GM18870 (cell line): Measurements from ENCODE around the gene NR1D1.
A peak's percentile ranks its signal among the peaks of the same experiment; 100 is the strongest.
"Not testable (repeated sequence)": the region's sequence is repeated elsewhere in the genome, so short reads cannot be mapped to it uniquely, and the experiment has no call there.

ENCODE experiments used
- ATAC-seq: cut with Tn5 transposase; IDR thresholded peaks from one replicate; pipeline ENCODE4 v1.9.1; 2021; ENCODE audit warnings: moderate library complexity; ENCODE audit not compliant: unreplicated experiment

Gene NR1D1

GRCh38 chr17:40100419-40100668 lies at the start of gene NR1D1:
NR1D1 (minus strand) TSS chr17:40100589; CDS start chr17:40100094, 495 bp downstream.
- peak; percentile 7 for ATAC-seq

DNA sequence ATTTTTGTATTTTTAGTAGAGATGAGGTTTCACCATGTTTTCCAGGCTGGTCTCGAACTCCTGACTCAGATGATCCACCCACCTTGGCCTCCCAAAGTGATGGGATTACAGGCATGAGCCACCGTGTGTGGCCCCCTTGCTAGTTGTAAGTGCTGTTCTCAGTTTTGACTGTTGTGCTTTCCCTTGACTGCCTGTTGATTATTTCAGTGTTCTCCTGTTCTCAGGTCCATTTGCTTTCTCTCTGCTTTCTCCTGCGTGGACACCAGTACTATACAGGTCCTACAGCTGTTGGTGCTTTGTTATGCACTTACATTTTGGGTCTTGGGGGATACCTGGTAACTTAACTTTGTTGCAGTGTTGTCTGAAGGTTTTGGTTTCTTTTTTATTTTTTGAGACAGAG lies 48.1 kb upstream of the NR1D1 start:
- no peak for ATAC-seq

DNA sequence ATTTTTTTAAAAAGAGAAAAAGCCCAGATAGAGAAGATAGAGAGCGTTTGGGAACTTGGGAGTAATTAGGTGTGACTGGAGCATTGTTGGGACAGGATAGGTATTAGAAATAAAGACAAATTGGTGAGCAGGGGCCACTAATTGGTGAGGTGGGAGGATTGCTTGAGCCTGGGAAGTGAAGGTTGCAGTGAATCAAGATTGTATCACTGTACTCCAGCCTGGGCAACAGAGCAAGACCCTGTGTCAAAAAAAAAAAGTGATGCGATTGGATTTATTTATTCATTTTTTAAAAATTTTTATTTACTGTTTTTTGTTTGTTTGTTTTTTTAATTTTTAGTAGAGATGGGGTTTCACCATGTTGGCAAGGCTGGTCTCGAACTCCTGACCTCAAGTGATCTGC lies 45.1 kb upstream of the NR1D1 start:
- no peak for ATAC-seq

- not testable (repeated sequence) for ATAC-seq
Observed at GRCh38 chr17:40143166-40143565, 42.8 kb upstream of the NR1D1 start.

DNA sequence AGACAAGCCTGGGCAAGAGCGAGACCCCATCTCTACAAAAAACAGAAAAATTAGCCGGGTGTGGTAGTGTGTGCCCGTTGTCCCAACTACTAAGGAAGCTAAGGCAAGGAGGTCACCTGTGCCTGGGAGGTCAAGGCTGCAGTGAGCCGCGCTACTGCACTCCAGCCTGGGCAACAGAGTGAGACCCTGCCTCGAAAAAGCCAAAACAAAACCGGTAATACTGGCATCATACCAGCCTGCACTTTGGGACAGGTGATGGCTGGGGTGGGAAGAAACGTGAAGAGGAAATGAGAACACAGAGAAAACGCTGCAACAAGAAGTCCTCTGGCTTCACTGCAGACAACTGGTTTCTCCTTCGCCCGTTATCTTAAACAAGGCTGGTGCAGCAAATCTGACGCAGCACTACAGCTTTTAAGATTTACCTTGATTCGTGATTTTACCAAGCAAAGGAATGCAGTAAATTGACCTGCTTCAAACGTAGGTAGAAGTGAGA lies 39.2 kb upstream of the NR1D1 start:
- ATAC-seq: no peak

DNA sequence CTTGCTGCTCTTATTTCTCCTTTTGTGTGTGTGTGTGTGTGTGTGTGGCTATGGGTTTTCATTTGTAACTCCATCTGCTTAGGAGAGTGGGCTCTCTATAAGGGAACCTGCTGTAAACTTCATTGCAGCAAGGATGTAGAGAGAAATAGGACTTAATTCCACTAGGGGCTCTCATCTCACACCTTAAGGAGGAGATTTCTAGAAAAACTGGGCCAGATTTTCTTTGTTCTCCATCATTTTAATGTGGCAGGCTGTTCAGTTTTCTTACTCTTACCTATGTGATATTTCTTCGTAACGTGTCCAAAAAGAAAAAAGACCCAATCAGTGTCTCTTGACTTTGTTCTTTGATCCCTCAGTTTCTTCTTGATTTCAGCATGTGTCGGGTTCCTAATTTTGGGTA lies 35.4 kb upstream of the NR1D1 start:
- ATAC-seq: no peak

DNA sequence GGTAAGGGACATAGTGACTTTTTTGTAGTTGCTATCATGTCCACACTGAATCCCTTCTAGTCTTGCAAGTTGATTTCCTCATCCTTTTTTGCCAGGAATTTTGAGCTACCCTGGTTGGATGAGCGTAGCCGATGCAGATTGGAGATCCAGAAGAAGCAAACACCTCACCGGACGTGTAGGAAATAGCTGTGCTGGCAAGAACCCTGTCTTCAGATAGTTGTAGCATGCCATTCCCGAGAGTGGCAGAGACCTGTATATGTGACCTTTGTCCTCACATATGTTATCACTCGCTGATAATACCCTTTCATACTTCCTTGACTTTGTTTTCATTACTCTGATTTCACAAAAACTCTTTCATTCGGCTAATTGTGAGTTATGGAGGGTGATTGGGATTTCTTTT lies 33.8 kb upstream of the NR1D1 start:
- ATAC-seq: no peak

DNA sequence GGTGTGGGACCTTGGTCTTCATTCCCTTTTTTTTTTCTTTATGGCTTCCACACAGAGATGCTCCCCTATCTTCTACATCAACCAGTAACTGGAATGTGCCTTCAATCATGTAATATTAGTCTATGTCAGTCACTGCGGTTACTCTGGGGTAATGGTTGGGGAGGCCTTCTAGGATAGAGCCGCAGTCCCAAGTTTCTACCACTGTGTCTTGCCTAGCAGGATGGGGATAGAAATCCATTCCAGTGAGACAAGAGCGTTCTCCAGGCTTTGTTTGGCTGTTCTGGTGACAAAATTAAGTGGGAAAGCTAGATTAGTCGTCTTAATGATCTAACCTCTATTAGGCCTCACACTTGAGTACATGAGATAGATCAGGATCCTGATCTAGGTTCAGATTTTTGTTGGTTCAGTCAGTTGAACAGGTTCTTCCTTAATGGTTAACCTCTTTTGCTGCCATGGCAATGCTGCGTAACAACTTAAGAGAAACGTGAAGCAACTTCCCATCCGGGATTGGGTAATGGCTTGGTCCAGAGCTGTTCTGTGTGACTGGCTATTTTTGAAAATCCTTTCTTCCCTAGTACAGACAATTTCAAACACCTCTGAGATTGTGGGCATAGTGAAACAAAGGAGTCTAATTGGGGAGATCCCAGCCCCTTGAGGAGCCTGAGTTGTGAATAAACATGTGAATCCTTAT lies 30.1 kb upstream of the NR1D1 start:
- ATAC-seq: no peak

DNA sequence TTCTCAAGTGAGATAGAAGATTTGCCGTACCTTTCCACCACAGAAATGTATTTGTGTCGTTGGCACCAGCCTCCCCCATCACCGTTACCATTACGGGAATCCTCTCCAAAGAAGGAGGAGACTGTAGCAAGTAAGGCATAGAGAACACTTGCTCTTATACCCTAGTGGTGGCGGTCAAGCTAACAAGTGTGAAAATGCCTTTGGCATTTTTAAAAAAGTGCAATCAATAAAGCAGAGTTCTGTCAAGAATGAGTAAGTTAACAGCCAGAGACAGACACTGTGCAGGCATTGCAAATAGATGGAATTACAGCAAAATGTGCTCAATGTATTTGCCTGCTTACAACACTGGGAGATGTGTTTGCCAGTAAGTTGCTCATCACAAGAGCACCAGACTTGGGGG lies 29.1 kb upstream of the NR1D1 start:
- ATAC-seq: no peak

DNA sequence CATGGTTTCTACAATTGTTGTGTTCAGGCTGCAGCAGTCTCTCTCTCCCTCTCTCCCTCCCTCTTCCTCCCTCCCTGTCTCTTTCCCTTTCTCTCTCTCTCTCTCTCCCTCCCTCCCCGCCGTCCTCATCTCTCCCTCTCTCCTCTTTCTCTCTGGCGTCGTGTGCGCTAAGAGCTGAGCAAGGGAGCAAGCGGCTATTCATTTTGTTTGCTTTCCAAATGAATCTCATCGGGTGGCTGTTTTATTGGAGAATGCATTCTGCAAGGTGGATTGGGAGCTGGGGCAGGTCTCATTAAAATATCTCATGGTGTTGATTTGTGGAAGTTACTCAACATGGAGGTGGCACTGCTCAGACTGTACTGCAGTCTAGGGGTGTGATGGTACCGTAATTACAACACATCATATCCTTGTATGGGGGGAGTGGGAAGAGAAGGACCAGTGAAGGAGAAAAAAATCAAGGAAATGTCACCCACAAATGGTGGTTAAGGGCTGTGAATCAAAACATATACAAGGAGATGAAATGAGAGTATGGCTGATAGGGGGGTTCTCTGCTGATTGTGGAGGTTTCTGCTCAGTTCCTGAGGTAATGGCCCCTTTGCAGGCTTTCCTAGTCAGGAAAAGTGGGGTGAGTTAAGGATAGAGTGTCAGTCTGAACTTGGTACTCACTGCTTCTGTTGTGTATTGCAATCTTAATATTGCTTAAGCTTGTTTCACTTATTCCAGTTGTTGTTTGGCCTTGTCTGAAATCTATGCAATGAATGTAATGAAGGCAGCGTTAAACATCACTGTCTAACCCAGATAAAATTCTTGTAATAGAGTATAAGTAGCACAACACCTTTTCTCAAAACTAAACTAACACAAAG lies 24.1 kb upstream of the NR1D1 start:
- no peak for ATAC-seq

DNA sequence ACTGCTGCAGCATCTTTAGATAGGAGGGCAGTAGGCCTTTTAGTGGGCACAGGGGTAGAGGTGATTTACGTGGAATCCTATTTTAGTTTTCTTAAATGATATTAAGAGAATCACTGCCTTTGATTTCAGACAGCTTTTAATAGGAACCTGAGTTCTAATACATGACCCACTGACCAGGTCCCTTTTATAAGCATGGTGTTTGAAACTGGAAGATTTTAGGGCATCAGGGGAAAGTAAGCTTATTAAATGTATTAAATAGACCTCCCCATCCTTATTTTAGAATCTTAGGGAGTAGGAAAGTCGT lies 23.4 kb upstream of the NR1D1 start:
- no peak for ATAC-seq

DNA sequence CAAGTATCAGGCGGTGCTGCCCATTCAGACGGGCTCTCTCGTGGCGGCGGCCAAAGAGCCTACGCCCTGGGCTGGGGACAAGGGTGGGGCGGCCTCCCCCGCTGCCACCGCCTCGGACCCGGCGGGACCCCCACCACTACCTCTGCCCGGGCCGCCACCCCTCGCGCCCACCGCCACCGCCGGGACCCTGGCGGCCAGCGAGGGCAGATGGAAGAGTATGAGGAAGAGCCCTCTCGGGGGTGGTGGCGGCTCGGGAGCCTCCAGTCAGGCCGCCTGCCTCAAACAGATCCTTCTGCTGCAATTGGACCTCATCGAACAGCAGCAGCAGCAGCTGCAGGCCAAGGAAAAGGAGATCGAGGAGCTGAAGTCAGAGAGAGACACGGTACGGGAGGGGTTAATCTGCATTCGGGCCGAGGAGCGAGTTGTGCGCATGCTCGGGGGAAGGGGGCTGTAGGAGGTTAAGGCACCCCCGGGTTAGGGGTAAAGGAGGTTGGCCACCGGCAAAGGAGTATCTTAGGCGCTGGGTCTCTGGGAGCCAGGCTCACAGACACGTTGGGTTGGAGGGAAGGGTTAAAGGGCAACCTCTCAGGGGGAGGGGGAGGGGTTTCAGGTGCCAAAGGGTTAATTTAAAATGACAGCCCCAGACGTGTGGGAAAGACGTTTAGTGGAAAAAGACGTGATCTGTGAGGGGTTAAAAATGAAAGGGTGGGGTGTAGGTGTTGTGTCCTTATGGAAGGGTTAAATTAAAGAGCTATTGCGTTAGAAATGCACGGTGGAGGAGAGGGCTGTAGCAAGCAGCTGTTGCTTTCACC lies 22.8 kb upstream of the NR1D1 start:
- ATAC-seq: no peak

DNA sequence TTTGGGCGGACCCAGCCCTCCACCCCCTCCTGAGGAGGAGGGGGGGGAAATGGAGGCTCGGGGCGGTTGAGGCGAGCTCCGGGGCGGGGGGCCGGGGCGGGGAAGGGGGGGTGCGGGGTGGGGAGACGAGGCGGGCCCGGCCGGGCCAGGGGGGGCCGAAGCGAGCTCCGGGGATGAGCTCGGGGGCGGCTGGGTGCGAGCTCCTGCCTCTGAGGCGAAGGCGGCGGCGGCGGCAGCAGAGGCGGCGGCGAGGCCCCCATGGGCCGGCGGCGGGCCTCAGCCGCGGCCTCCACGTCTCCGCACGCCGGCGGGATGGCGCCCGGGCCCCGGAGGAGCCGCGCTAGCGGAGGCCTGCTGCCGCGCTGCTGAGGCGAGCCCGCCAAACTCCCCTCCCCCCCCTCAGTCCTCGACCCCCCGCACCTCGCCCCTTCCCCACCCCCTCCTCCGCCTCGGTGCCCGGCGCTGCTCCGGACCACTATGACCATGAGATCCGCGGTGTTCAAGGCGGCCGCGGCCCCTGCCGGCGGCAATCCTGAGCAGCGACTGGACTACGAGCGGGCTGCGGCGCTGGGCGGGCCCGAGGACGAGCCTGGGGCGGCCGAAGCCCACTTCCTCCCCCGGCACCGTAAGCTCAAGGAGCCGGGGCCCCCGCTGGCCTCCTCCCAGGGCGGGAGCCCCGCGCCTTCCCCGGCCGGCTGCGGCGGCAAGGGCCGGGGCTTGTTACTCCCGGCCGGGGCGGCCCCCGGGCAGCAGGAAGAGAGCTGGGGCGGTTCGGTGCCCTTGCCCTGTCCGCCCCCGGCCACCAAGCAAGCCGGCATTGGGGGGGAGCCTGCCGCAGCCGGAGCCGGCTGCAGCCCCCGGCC lies 22.0 kb upstream of the NR1D1 start:
- ATAC-seq: no peak

GRCh38 chr17:40121181-40122135 lies 21.1 kb upstream of the NR1D1 start, which contains the start of gene MSL1:
MSL1 (plus strand) TSS chr17:40121971; CDS start chr17:40122613, 642 bp downstream.
- ATAC-seq: no peak

DNA sequence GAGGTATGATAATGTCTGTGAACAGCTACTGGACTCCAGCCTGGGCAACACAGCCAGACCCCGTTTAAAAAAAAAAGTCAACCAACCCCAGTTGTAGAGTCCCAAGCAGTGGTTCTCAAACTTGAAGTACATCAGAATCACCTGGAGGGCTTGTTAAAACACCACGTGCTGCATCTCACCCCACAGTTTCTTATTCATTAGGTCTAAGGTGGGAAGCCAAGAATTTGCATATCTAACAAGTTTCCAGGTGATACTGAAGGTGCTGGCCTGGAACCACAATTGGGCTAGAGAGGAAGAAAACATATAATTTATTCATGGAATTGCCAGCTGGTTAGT lies 14.7 kb upstream of the NR1D1 start:
- no peak for ATAC-seq

DNA sequence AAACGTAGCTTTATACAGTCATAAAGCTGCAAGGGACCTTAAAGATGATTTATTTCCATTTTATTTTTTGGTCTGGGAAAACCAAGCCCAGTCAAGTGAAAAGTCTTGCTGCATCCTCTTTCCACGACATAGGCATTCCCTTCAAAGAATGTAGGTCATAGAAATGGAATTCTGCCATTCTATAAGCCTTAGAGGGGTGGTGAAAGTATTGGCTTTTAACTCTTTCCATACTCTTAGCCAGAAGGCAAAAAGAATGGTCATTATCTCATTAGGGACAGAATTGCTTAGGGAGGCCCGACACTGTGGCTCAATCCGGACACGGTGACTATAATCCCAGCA lies 13.5 kb upstream of the NR1D1 start:
- no peak for ATAC-seq

DNA sequence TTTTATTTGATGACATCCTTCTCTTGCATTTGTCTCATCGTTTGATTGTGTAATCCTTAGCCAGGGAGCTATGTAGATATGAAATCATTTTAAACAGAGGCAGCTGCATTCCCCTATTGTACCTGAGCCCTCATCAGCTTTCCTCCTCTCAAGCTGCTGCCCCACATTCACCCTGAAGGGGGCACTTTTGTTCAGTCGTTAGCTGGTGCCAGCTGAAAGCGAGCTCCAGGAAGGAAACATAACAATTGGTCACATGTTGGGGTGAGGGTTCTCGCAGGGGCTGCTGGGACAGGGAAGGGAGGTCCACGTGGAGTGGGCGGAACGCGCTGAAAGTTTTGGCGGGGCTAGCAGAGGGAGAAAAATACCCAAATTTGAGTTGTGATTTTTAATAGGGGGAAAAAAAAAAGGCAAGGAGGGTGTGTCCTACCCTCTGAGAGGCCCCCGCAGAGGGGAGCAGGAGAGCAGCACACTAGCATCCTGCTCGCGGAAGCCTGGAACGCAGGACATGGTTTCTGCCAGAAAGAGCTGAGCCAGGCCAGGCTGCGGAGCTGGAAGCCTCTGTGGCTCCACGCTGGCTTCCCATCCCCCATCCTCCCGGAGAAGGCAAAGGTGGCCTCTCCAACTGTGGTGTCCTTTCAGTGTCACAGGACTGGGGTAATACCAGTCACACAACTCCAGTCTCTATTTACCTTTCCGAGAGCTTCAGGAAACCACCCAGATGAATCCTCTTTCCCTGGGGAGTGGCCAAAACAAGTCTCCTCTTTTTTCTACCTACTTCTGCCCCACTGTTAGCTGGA lies 12.9 kb upstream of the NR1D1 start:
- ATAC-seq: peak; percentile 72

DNA sequence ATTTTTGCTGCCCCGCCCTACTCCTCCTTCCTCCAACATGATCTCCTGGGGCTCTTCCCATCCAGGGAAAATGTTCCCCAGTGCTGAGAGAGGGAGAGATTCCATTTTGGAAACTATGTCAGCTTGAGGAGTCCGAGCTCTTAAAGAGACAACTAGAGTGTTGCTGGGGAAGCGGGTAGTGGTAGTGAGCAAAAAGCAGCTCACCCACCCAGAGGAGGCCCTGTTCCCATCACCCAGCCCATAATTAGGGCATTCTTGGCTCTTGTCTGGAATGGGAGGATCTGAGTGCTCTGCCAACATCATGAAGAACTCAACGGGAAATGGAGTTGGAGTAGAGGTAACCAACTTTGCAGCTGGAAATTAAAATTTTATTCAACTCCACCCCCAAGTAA lies 12.3 kb upstream of the NR1D1 start:
- no peak for ATAC-seq

- no peak for ATAC-seq
Observed at GRCh38 chr17:40112191-40112711, 11.9 kb upstream of the NR1D1 start.
